NCI-H460 (cell line): ENCODE measurements around the gene LDLRAD4. TPM values are rescaled to one million over a fixed set of nuclear protein-coding genes. Genes with fewer than 3 reads are reported as not detected.

Experiments
- DNase-seq: peaks from one replicate; pipeline ENCODE4 v3.0.0-alpha.2; 2016; ENCODE audit warnings: low read depth; ENCODE audit errors: extremely low read depth
- total RNA-seq: library from RNA; depleted of rRNA; stranded (reverse); fragments of >200 nt; shearing (Covaris generic); gene quantifications from 2 replicates; pipeline ENCODE4 v1.2.3, GENCODE V29; 2014

The LDLRAD4 gene
- total RNA-seq, 1 experiment from 2014 or later = not detected

DNA sequence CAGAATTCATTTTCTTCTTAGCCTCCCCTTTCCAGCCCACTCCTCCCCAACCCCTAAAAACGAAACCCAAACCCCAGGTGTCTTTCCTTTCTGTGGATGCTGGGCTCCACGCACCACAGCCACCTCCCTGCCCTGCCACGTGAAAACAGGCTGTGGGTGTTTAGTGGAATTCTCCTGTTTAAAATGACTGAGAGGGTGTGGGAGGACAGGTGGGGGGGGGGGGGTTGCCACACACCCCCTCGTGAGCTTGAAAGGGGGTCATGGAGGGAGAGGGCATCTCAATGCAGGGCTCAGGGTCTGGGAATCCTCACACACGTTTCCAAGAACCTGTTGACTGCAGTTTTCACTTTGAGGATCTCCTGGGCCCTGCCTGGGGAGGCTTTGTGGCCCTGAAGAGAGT, 397.5 kb downstream of the LDLRAD4 start:
- DNase-seq = no peak

DNA sequence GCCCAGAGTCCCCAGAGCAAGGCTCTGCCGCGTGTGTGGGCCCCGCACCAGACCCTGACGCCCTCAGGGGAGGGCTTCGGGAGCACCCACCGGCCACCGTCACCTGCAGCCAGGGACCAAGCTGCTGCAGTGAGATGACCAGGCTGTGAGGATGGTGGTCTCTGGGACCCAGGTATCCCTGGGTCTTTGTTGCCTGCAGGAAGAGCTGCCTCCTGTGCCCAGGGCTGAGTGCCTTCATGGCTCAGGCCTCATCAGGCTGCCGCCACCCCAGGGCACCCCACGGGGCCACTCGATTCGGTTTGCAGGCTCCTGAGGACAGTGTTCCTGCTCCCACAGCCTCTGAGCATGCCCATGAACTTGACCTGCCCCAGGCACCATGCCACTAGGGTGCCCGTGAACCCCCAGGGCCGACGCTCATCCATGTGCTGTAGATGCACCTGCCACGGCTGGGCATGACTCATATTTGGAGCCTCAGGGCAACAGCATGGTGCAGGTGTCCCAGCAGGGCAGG, 398.0 kb downstream of the LDLRAD4 start:
- DNase-seq = no peak

DNA sequence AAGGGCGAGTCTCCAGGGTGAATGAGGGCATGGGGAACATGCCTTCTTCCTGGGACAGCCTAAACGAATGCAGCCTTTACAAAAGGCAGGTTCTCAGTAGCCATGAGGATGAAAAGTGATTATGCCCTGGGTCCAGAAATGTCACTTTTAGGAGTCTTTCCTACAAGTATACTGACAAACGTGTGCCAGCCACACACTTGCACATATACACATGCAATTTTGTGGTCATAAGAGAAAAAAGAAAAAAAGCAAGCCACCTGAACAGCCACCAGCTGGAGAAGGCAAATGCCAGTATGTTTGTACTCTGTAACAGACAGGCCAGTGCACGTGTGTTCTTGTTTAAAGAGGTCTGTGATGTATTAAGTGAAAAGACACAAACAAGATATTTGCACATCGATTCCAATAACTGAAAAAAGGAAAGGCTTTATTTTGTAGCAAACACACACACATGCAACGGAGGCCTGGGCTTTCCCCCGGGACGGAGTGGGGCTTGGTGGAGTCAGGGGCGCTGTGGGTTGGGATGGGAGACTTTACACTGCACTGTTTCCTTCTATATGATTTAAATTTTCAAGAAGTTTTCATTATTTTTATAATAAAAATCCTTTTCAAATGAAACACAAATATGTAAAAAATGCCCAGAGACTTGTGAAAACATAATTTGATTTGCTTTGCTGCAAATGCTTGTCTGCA, 399.4 kb downstream of the LDLRAD4 start:
- DNase-seq = no peak

DNA sequence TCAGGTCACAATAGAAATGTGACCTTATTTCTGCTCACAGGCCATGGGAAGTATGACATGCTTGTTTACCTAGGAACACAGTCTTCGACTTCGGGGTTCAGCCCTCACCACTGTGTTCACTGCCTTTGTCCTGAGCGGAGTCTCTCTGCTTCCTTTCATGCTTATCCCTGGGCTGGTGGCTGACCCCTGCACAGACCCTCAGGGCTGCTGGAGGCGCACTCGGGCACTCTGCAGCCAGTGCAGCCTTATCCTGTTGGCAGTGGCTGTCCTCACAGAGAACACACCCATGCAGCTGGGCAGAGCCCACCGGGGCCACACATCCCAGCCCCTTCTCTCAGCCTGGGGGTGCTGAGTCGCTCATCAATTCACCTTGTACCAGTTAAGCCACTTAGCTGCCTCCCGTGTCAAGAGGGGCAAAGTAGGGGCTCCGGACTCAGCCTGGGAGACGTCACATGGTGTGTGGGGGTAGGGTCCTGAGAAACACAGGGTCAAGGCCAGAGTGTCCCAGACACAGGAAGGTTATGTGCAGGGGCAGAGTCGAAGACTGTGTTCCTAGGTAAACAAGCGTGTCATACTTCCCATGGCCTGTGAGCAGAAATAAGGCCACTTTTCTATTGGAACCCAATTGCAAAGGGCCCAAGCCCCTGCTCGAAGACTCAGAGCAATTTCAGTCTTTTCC, 400.3 kb downstream of the LDLRAD4 start:
- no peak for DNase-seq

DNA sequence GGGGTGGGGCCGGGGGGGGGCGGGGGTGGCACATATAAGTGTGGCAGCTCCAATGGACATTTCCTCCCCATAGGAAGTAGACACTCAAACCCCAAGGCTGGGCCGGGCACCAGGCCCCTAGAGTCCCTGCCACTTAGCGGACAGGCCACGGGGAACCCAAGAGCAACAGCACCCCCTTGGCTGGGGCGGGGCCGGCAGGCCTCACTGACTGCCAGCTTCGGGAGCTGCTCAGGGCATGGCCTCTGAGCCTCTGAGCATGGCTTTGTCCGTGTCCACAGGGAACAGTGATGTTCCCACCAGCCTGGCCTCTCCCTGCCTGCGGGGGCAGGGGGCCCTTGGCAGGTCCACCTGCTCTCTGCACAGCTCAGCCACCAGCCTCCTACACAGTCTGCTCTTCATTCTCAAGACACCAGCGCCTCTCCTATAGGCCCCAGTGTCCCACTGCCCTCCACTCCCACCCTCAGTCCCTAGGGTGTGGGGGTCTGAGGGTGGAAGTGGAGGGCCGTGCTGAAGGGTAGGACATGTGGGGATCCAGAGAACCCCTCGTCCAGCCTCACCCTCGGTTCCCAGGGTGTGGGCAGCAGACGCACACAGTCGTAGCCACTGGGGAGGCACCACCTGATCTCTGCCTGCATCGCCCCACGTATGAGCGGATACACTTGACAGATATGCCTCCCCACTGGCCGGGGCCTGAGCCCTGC, 401.1 kb downstream of the LDLRAD4 start:
- DNase-seq = no peak

DNA sequence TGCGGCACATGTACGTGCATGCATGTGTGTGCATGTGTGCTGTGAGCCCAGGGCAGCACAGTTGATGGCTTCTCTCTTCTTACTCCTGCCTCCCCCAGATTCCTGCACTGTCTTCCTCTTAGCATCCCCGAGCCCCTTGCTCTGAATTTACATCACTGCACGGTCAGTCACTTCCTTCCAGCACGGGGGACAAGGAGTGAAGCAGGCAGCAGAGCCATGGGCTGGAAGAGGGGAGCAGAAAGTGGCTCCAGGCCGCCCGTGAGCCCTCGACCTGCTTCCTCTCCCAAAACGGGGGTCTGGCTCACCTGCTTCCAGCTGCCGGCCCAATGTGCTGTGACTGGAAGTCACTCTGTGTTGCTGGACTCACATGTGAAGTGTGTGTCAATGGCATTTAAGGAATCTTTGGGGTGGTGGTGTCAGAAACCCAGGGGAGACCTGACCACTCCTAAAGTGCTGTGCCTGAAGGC, 401.7 kb downstream of the LDLRAD4 start:
- no peak for DNase-seq

DNA sequence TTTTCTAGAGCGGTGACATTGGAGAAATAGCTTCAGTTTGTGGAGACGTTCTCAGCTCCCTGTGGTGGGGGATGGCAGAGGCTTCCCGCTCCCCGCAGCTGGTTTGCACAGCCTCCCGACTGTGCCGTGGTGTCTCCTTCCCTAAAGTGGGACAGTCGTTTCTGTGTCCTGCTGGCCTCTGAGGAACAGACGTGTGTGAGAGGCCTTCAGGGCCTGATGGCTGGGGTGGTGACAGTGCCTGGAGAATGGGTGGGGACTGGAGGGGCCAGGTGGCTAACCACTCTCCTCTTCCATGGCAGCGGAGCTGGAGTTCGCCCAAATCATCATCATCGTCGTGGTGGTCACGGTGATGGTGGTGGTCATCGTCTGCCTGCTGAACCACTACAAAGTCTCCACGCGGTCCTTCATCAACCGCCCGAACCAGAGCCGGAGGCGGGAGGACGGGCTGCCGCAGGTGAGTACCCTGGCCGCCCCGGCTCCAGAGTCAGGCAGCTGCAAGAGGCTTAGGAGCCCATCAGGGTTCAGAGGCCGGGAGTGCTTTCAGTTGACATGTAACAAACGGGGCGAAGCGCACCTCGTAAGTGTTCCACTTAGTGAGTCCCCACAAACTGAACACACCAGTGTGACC, 402.4 kb downstream of the LDLRAD4 start:
- no peak for DNase-seq

DNA sequence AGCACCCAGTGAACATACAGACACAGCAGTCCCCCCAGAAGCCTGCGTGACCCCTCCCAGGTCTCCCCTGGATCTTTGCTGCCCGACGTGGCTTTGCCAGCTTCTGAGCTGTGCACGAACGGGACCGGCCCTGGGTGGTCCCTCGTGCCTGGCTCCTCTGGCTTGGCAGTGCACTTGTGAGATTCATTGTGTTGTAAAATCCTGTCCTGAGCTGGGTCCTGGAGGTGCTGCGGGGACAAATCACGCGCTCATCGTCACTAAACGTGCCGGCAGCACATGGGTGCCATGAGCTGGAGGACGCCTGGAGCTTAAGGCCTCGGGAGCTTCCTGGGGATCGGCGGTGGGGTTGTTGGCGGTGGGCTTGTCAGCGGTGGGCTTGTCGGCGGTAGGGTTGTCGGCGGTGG, 402.9 kb downstream of the LDLRAD4 start:
- DNase-seq = no peak

DNA sequence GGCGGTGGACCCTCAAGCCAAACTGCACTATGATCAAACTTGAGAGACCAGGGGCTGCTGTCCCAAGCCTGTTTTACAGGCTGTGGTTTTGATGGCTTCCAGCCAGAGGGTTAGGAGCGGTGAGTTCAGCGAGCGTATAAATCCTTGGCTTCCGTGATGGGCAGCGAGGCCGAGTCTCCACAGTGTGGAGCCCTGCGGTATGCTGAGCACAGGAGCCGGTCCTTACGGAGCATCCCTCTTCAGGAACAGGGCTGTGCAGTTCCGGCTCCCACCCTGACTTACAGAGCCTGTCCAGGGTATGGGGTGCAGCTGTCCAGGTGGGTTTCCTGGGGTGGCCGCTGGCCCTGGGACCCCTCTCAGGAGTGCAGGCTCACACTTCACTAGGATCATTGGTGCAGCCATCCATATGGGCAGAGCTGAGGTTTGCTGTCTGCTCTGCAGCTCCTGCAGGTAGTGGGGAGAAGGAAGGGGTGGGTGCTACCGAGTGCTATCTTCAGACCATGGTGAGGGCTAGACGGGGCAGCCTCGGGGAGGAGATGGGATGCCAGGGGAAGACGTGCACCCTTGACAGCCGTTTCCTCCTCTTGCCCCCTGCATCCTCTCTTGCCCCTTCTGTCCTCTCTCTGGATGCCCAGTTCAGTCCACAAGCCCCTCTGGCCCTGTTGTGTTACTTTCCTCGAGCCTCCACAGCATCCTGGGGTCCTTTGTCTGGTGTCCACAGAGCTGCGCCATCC, 403.5 kb downstream of the LDLRAD4 start:
- no peak for DNase-seq

DNA sequence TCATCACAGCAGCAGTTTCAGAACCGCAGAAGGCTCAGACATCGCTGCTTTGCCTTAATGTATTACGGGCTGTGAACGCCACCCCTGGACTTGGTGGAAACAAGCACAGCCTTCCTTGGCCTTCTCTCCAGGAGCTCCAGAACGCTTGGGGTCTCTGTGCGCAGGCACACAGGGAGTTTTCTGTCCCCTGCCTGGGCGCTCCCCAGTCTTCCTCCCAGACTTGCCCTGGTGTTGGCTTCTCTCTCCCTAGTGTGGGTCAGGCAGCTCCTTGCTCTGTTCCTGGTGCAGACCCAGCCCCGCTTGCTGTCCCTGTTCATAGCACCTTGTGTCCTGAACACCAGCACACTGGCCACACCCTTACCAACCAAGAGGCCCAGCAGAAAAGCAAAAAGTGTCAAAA, 404.2 kb downstream of the LDLRAD4 start:
- no peak for DNase-seq

DNA sequence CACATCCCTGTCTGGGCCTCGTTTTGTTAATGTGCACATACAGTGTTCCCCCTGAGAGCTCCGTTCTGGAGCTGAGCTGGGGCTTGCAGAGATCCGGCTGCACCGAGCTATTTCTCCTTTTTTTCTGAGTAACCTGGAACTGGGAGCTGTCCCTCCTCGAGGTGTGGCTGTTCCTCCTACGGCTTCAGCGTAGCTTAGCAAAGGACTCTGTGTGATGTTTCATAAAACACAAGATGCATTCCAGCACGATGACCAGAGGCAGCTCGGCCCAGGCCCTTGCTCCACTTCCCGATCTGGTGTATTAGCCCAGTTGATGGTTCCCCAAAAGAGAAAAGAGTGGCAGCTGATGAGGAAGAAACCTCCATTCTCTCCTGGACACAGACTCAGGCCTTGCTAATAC, 404.8 kb downstream of the LDLRAD4 start:
- no peak for DNase-seq

DNA sequence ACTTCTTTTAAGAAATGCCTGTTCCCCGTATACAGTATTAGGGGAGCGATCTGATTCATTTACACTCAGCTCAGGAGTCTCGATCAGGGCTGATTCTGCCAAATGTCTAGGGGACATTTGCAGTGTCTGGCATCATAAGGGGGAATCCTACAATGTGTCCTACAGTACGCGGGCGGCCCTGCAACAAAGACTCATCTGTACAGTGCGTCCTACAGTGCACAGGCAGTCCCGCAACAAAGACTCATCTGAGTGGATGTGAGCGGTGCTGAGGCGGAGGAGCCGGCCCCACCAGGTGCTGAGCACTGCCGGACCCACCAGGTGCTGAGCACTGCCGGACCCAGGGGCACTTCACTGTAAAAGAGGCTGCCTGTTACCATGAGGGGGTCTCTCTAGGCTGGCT, 405.3 kb downstream of the LDLRAD4 start:
- no peak for DNase-seq

DNA sequence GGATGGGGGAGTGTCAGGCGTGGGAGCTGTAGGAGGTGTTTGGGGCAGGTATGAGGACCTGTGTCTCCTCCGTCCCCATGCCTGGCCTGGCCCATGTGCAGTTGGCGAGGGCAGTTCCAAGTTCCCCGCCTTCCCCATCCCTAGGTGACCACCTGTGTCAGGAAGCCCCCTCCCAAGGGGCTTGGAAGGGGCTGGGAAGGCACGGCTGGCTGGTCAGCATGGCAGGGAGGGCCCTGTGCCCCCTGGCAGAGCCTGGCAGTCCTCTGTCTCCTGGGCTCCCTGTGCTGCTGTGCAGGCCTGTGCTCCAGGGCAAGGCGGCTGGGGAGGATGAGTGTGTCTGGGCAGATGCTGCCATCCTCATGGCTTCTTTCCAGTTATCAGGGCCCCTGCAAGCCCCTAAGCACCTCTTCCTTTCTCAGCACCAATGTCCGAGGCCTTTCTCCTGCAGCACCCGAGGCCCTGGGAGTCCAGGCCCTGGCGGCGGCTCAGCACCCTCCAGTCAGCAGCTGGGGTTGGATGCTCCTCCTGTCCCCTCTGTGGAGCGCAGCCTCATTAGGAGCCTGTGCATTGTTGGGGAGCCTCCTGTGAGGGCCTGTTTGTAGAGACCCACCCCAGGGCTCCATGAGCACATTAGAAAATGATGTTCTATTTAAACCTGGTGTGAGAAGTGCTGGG, 406.1 kb downstream of the LDLRAD4 start:
- no peak for DNase-seq

DNA sequence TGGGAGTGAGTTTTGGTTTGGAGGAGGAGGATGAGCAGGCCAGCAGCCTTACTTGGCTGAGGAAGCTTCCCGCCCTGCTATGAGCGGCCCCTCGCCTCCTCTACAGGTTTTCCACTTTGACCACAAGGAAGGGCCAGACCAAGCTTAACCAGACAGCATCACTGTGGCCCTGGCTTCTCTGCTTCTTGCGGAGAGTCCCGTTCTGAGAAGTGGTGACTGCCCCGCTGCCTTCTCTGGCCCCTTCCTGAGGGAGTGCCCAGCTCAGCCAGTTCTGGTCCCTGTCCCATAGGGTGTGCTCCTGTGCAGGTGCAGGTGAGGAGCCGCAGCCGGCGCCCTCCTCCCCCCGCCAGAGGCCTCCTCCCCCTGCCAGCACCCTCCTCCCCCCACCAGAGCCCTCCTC, 406.8 kb downstream of the LDLRAD4 start:
- no peak for DNase-seq

DNA sequence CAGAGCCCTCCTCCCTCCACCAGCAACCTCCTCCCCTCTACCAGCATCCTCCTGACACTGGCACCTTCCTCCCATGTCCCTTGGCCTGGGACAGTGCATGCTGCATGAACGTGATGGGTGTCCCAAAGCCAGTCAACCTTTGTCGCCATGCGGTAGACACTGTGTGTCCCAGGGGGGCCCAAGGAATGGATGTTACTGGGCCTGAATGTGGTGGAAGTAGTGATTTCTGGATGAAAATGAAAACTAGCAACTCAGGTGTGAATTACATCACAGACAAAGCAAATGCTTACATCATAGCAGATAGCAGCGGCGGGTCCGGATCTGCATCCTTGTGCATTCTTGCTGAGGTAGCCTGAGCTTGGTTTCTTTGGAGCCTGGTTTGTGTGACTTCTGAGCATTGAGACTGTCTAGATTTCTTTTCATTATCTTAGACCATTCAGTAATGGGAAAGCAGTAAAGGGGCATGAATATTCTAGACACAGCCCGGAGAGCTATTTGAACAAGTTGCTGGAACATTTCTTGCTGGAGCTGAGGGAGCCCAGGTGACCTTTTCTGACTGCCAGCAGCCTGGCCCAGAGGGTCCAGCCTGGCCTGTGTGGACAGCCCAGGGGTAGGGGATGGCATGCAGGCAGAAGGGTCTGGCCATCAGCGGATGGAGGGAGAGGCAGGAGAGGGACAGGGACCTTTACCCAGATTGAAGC, 407.4 kb downstream of the LDLRAD4 start:
- no peak for DNase-seq

DNA sequence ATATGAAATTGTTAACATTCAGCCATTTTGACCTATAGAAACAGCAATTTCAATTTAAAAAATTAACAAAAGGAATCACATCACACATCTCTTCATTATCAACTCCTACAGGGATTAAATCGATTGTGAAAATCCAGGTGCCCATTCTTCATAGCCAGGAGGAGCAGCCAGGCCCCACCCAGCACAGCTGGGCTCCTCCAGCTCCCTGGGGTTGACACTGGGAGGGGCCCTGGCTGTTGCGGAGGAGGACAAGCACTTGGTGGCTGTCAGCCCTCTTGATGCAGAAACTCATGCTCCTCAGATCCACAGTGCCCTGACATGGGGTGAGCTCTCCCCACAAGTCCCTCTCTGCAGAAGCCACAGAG, 408.0 kb downstream of the LDLRAD4 start:
- no peak for DNase-seq

DNA sequence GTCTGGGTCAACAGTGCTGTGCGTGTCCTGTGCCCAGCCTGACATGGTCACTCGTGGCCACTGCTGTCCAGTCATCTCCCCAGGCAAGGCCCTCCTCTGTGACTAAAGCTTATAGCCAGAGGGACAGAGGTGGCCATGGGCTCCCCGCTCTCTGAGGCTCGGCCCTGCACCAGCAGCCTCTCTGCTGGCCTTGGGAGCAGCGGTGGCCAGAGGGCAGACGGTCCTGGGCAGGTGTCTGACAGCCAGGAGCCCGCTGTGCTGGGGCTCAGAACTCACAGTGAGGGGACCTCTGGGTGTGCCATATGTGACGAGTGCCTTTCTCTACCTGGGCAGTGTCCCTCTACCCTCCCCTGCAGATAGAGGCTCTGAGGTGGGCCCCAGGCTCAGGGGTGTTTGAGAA, 409.1 kb downstream of the LDLRAD4 start:
- no peak for DNase-seq

DNA sequence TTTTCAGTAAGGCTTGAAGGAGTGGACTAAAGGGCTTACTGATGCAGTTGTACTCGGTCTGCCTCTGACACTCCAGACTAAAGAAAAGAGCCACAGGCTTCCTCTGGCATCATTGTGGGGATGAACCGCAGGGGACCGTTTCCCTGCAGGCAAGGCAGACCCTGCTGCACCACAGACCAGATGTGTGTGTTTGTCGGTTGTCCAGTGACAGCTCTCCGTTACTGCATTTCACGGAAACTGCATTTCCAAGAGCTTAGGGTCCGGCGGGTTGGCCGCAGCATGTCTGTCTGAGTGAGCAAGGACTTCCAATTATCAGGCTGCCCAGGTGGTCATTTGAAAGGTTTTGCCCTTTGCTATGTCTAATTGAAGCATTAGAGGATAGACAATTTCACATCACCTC, 409.7 kb downstream of the LDLRAD4 start:
- DNase-seq = no peak
